Trophoblast cell (in vitro differentiated cells and primary cell): ENCODE results near the gene GBE1.
"Not testable (repeated sequence)": the region's sequence is repeated elsewhere in the genome, so short reads cannot be mapped to it uniquely, and the experiment has no call there.

ENCODE experiments used
- DNase-seq, 2 donors: peaks; one replicate each; pipeline ENCODE4 v3.0.0-alpha.2; 2016
- H2AFZ ChIP-seq: 2 replicates; pipeline ENCODE4 v1.6.1; 2013; ENCODE audit warnings: low read length, moderate library complexity, mild to moderate bottlenecking; ENCODE audit not compliant: insufficient read depth, poor library complexity
- H2AK5ac ChIP-seq: 2 replicates; pipeline ENCODE4 v1.6.1; 2013; ENCODE audit warnings: mild to moderate bottlenecking, low read length
- H2BK120ac ChIP-seq: 2 replicates; pipeline ENCODE4 v1.6.1; 2013; ENCODE audit warnings: low read length, mild to moderate bottlenecking, moderate library complexity; ENCODE audit not compliant: insufficient read depth, poor library complexity
- H2BK12ac ChIP-seq: 2 replicates; pipeline ENCODE4 v1.6.1; 2013; ENCODE audit warnings: mild to moderate bottlenecking, low read length, moderate library complexity
- H2BK5ac ChIP-seq: 2 replicates; pipeline ENCODE4 v1.6.1; 2013; ENCODE audit warnings: low read length, low read depth, moderate library complexity, mild to moderate bottlenecking; ENCODE audit not compliant: poor library complexity
- H3K14ac ChIP-seq: 2 replicates; pipeline ENCODE4 v1.6.1; 2013; ENCODE audit warnings: mild to moderate bottlenecking, low read length
- H3K18ac ChIP-seq: 2 replicates; pipeline ENCODE4 v1.6.1; 2013; ENCODE audit warnings: mild to moderate bottlenecking, low read length
- H3K23ac ChIP-seq: 2 replicates; pipeline ENCODE4 v1.6.1; 2013; ENCODE audit warnings: low read length
- H3K27ac ChIP-seq: 2 replicates; pipeline ENCODE4 v1.5.1; 2013; ENCODE audit warnings: low read depth, mild to moderate bottlenecking, inconsistent platforms, low read length, moderate library complexity
- H3K27me3 ChIP-seq: 2 replicates; pipeline ENCODE4 v1.6.1; 2013; ENCODE audit warnings: inconsistent platforms, mild to moderate bottlenecking, low read length, moderate library complexity; ENCODE audit not compliant: insufficient read depth
- H3K36me3 ChIP-seq, 2 experiments: 1 replicate in 1 of 2; 2 replicates in 1 of 2; pipeline ENCODE4 v1.6.1; 2013; ENCODE audit warnings: low read length in 2 of 2, mild to moderate bottlenecking in 2 of 2, moderate library complexity in 1 of 2; ENCODE audit not compliant: insufficient read depth in 2 of 2, control insufficient read depth in 1 of 2
- H3K4ac ChIP-seq: 2 replicates; pipeline ENCODE4 v1.6.1; 2013; ENCODE audit warnings: low read depth, mild to moderate bottlenecking, low read length, moderate library complexity
- H3K4me1 ChIP-seq, 2 experiments: 1 replicate in 1 of 2; 2 replicates in 1 of 2; pipeline ENCODE4 v1.6.1; 2013; ENCODE audit warnings: low read length in 2 of 2, mild to moderate bottlenecking in 2 of 2, moderate library complexity in 1 of 2; ENCODE audit not compliant: insufficient read depth in 2 of 2, control insufficient read depth in 1 of 2
- H3K4me2 ChIP-seq: 2 replicates; pipeline ENCODE4 v1.6.1; 2013; ENCODE audit warnings: inconsistent platforms, mild to moderate bottlenecking, low read length, moderate library complexity
- H3K4me3 ChIP-seq: 2 replicates; pipeline ENCODE4 v1.5.1; 2013; ENCODE audit warnings: mild to moderate bottlenecking, low read depth, low read length, inconsistent platforms
- H3K79me1 ChIP-seq: one replicate; pipeline ENCODE4 v1.6.1; 2013; ENCODE audit warnings: low read length
- H3K79me2 ChIP-seq: 2 replicates; pipeline ENCODE4 v1.6.1; 2013; ENCODE audit warnings: low read length, mild to moderate bottlenecking; ENCODE audit not compliant: control insufficient read depth, insufficient read depth, poor library complexity
- H3K9ac ChIP-seq: 2 replicates; pipeline ENCODE4 v1.6.1; 2013; ENCODE audit warnings: mild to moderate bottlenecking, low read length
- H3K9me3 ChIP-seq: 2 replicates; pipeline ENCODE4 v1.6.1; 2013; ENCODE audit warnings: low read depth, mild to moderate bottlenecking, control low read depth, inconsistent platforms, low read length; ENCODE audit not compliant: insufficient read depth
- H4K12ac ChIP-seq: 2 replicates; pipeline ENCODE4 v1.6.1; 2013; ENCODE audit warnings: low read depth, mild to moderate bottlenecking, low read length, moderate library complexity
- H4K8ac ChIP-seq: 2 replicates; pipeline ENCODE4 v1.6.1; 2013; ENCODE audit warnings: low read depth, mild to moderate bottlenecking, low read length, moderate library complexity
- H4K91ac ChIP-seq: one replicate; pipeline ENCODE4 v1.6.1; 2013; ENCODE audit warnings: low read depth, mild to moderate bottlenecking, low read length, moderate library complexity
- WGBS: extraction: QIAGEN DNeasy Blood & Tissue Kit; methylation state at CpG from one replicate; pipeline ENCODE4 v1.1.7; 2013; ENCODE audit warnings: missing lambda C conversion rate; ENCODE audit not compliant: insufficient read length, insufficient coverage; ENCODE audit errors: extremely low coverage; 5-methylcytosine and 5-hydroxymethylcytosine counted together

The GBE1 gene

DNA sequence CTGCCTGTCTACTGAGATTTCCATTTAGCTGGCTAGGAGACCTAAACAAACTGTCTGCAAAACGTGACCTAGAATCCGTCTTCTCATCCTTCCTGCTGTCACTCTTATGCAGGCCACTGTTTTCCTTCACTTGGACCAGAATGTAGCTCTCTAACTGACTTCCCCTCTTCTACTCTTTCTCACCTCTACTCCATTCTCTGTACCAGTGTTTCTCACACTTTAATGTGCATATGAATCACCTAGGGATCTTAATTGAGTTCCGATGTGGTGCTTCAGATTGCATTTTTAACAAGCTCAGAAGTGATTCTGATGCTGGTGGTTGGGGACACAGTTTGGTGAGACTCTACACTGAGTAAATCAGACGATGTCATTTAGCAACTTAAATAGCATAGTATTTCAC lies 1.6 kb upstream of the GBE1 start:
- H3K4ac ChIP-seq = no peak overlapping the region
- no peak overlapping the region for H3K4me3 ChIP-seq
- no peak overlapping the region for H3K27ac ChIP-seq
- no peak overlapping the region for H2BK12ac ChIP-seq
- H3K18ac ChIP-seq = no peak overlapping the region
- no peak overlapping the region for H3K9ac ChIP-seq
- H3K79me1 ChIP-seq = peaks cover 7% of the 10 kb centered on the region
- no peak overlapping the region for H3K4me2 ChIP-seq
- H3K27me3 ChIP-seq = no peaks in the 10 kb centered on the region
- no peaks in the 10 kb centered on the region for H3K9me3 ChIP-seq
- no peak for DNase-seq
- H3K23ac ChIP-seq = no peak overlapping the region
- no peak overlapping the region for H4K91ac ChIP-seq
- H4K8ac ChIP-seq = no peak overlapping the region
- no peaks in the 10 kb centered on the region for H3K4me1 ChIP-seq
- H3K36me3 ChIP-seq = peaks cover 0 to 2% of the 10 kb centered on the region in 2 experiments
- H4K12ac ChIP-seq = no peak overlapping the region
- H2BK120ac ChIP-seq = no peak overlapping the region
- H3K79me2 ChIP-seq = peaks cover 7% of the 10 kb centered on the region
- H3K14ac ChIP-seq = no peak overlapping the region
- no peak overlapping the region for H2BK5ac ChIP-seq
- no peak overlapping the region for H2AFZ ChIP-seq
- H2AK5ac ChIP-seq = no peak overlapping the region
- no CpG with 5 or more reads among the region's 4 CpGs for WGBS

DNA sequence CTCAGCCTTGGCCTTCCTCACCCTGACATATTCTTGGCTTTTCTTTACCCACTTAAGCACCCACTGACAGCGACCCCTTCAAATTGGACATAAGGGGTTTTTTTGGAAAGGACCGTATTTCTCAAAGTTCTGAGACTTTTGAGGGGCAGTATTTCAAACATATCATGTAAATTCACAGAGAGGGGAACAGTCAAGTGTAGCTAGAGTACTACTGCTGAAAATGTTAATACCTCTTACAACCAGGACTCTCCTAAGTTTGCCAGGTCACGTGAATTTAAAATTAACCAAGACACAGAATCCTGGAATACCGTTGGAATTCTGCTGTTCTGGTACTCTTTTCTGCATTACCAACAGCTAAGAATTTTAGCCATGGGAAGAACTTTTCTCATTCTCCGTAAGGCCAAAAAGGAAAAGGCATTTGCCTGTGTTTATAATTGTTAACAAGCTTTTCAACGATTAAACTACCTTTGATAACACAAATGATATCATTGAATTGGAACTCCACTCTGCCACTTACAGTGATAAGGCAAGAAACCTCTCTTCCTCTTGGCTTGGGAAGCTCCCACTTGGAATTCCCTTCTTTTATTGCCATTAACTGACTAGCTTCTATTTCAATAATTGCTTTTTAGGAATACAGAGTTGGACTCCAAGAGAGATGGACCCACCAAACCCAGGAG lies 597 bp upstream of the GBE1 start:
- Histone ChIP-seq H2BK5ac (peak overlapping the region; percentile 98), H4K8ac (peak overlapping the region; percentile 99), H4K91ac (peak overlapping the region; percentile 98), H4K12ac (peak overlapping the region; percentile 99), H2BK120ac (peak overlapping the region; percentile 99), H3K9ac (peak overlapping the region; percentile 63), H3K4me2 (peak overlapping the region; percentile 79), H2AFZ (peak overlapping the region; percentile 94), H3K36me3 (peaks cover 0 to 2% of the 10 kb centered on the region in 2 experiments), H3K27me3 (no peaks in the 10 kb centered on the region), H3K9me3 (no peaks in the 10 kb centered on the region), H2BK12ac (peak overlapping the region; percentile 59), H3K4me1 (no peaks in the 10 kb centered on the region), H2AK5ac (no peak overlapping the region), H3K23ac (no peak overlapping the region), H3K27ac (peak overlapping the region; percentile 98), H3K79me1 (peaks cover 7% of the 10 kb centered on the region), H3K14ac (peak overlapping the region; percentile 96), H3K18ac (peak overlapping the region; percentile 94), H3K4ac (peak overlapping the region; percentile 50), H3K79me2 (peaks cover 7% of the 10 kb centered on the region), H3K4me3 (peak overlapping the region; percentile 87)
- DNase-seq = peak in 1 of 2 donors; percentile 33
- WGBS = no CpG with 5 or more reads among the region's 6 CpGs

- no peak overlapping the region for H3K4me2 ChIP-seq
- H3K4me1 ChIP-seq = no peaks in the 10 kb centered on the region
- H4K12ac ChIP-seq = no peak overlapping the region
- no peak for DNase-seq
- no peaks in the 10 kb centered on the region for H3K9me3 ChIP-seq
- no peak overlapping the region for H3K4me3 ChIP-seq
- H2BK12ac ChIP-seq = no peak overlapping the region
- H2AK5ac ChIP-seq = no peak overlapping the region
- WGBS = no CpG with 5 or more reads among the region's 3 CpGs
- H2BK120ac ChIP-seq = no peak overlapping the region
- no peak overlapping the region for H3K23ac ChIP-seq
- H2AFZ ChIP-seq = no peak overlapping the region
- no peak overlapping the region for H3K18ac ChIP-seq
- H3K27ac ChIP-seq = no peak overlapping the region
- H3K27me3 ChIP-seq = no peaks in the 10 kb centered on the region
- H3K79me2 ChIP-seq = peaks cover 7% of the 10 kb centered on the region
- no peak overlapping the region for H2BK5ac ChIP-seq
- H3K14ac ChIP-seq = no peak overlapping the region
- H3K79me1 ChIP-seq = peaks cover 7% of the 10 kb centered on the region
- H4K8ac ChIP-seq = no peak overlapping the region
- H3K4ac ChIP-seq = no peak overlapping the region
- peaks cover 0 to 2% of the 10 kb centered on the region in 2 experiments for H3K36me3 ChIP-seq
- no peak overlapping the region for H3K9ac ChIP-seq
- no peak overlapping the region for H4K91ac ChIP-seq
These were observed 1.2 kb downstream of the GBE1 start for GRCh38 chr3:81760215-81760614.

GRCh38 chr3:81758771-81759170 lies 2.7 kb downstream of the GBE1 start:
- H3K79me1 ChIP-seq, DNase-seq, H3K9me3 ChIP-seq, H3K14ac ChIP-seq, H4K8ac ChIP-seq, H3K23ac ChIP-seq, H3K36me3 ChIP-seq, H3K4me2 ChIP-seq, H3K4ac ChIP-seq, H2BK120ac ChIP-seq, H2BK5ac ChIP-seq, H3K79me2 ChIP-seq, H2AK5ac ChIP-seq, H2AFZ ChIP-seq, H3K27ac ChIP-seq, H4K12ac ChIP-seq, H3K18ac ChIP-seq, H3K4me3 ChIP-seq, H3K4me1 ChIP-seq, H3K27me3 ChIP-seq, H2BK12ac ChIP-seq, H3K9ac ChIP-seq, H4K91ac ChIP-seq: not testable (repeated sequence)
- WGBS = no CpG with 5 or more reads among the region's 4 CpGs
